Stimulated activated naive CD8-positive, alpha-beta T cell treated with anti-CD3 and anti-CD28 coated beads, Interleukin-15, Interleukin-2, amounts not matched to agents 100 U/mL and 50 U/mL, for 24 hours (primary cell): Measurements from ENCODE around the gene CRB2.
"Not testable (repeated sequence)": the region's sequence is repeated elsewhere in the genome, so short reads cannot be mapped to it uniquely, and the experiment has no call there.

ENCODE experiments used
- ATAC-seq: fragments of 150-1000 bp; cut with Tn5 transposase; one replicate; pipeline ENCODE4 v1.10.0; 2021
- DNase-seq: peaks from one replicate; pipeline ENCODE4 v3.0.0; 2021

Gene CRB2

GRCh38 chr9:123329329-123329955 is 26.6 kb upstream of the CRB2 start:
- ATAC-seq (no peak), DNase-seq (no peak)

DNA sequence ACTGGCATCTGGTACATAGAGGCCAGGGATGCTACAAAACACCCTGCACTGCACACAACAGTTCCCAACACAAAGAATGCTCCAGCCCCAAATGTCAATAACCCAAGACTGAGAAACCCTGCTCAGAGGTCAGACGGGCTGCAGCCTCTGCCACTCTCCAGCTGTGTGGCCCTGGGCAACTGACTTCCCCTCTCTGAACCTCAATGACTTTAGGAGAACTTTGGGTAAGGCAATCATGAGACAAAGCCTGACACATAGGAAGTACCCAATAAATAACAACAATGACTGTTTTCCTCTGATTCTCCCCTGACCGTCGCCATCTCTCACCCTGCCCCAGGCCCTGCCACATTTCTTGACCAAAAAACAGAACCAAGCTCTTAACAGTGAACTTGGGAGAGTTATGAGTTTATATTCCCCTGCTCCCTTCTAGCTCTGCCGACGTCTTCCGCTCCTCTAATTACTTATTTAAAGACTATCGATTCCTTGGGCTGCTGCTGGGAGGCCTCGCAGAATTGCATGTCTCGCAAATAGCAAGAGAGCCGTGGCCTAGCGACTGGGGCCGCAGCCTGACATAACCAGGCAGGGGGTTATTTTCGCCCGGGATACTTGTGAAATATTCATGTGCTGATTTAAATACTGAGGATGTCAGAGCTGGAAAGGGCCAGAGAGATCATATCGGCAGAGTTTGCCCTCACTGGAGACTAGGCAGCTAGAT is 24.5 kb upstream of the CRB2 start:
- ATAC-seq (no peak), DNase-seq (no peak)

- DNase-seq: not testable (repeated sequence)
- peak; percentile 71 for ATAC-seq
Observed at GRCh38 chr9:123333058-123333669, 22.8 kb upstream of the CRB2 start.

DNA sequence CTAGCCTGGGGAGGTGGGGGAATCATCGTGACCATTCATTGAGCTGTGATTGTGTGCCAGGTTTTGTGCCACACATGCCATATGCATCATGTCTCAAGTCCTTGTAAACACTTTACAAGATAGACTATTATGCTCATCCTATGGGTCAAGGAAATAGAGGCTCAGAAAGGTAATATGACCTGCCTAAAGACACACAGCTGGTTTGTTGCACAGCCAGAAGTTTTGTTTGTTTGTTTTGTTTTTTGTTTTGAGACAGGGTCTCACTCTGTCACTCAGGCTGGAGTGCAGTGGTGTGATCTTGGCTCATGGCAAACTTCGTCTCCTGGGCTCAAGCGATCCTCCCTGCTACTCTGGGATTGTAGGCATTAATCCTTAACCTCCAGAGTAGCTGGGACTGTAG is 21.4 kb upstream of the CRB2 start:
- no peak for ATAC-seq

GRCh38 chr9:123335193-123335985 is 20.6 kb upstream of the CRB2 start:
- DNase-seq (no peak), ATAC-seq (no peak)

More for the DNA sequence above, 21.4 kb upstream of the CRB2 start:
- no peak for DNase-seq

GRCh38 chr9:123335986-123336329 is 20.0 kb upstream of the CRB2 start:
- DNase-seq (no peak), ATAC-seq (no peak)

DNA sequence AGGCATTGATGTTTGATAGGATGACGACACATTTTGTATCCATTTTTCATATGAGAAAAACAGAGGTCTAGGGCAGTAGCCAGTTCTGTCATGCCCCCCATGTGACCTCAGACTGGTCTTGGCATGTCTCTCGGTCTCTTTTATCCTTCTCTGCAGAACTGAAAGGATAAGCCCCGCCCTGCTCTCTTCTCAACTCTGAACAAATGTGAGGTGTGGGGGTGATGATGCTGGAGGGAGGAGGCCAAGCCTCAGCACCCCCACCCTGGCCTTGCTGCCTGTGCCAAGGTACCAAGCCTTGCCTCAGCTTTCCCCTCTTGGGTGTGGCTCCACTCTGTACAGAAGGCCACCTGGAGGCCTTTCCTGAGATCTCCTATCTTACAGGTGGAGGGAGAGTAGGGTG is 19.5 kb upstream of the CRB2 start:
- DNase-seq: no peak
- no peak for ATAC-seq

- DNase-seq (no peak), ATAC-seq (no peak)
Observed at GRCh38 chr9:123336959-123337358, 19.0 kb upstream of the CRB2 start.

- ATAC-seq (no peak), DNase-seq (peak; percentile 36)
Observed at GRCh38 chr9:123337971-123338370, 18.0 kb upstream of the CRB2 start.

GRCh38 chr9:123338710-123339665 is 17.0 kb upstream of the CRB2 start:
- DNase-seq: peak; percentile 82
- peak; percentile 79 for ATAC-seq

DNA sequence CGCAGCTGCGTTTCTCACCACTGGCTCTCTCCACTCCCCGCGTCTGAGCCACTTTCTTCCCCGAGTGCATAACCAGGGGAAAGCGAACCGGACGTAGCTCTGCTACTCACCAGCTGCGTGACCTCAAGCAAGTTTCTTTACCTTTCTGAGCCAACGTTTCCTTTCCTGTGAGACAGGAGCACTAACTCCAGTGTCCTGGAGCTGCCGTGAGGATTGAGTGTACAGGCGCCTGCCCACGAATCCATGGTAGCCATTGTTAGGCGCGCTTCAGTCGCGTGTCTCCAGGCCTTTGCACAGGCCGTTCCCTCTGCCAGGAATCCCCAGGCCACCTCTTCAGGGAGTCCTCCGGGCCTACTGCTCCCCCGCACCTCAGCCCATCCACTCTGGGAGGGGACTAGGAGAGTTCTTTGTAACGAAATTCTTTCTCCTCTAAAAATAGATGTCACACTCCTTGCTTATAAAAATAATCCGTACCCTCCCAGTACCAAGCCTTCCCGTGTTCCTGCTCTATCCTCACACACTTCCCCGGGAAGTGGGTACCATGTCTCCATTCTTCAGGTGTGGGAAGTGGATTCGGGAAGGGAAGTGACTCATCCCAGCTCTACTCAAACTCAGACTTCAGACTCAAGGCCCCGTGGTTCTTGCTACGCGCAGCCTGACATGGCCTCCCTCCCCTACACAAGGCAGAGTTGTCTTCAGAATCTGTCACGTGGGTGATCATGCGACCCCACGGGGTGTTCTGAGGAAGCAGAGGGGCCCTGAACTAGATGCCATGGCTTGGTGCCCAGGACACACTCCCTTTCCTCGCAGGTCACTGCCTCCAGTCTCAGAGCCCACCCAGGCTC is 16.1 kb upstream of the CRB2 start:
- peak; percentile 65 for ATAC-seq
- peak; percentile 72 for DNase-seq

DNA sequence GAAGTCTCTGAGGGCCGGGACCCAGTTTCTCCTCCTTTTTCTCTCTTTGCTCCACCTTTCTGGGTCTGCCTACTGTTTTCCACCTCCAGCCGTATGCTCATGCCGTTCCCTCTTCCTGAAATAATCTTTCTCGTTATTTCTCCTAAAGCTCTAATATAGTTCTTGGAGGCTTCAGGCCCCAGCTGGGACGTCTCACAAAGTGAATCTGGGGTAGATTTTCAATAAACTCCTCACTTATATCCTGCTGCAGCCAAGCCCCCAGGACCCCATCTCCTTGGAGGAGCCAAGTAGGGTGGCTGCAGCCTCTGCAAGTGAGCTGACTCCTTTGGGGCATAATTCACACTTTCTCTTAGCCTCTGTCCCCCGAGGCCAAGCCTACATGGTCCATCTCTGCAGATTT is 14.2 kb upstream of the CRB2 start:
- no peak for ATAC-seq

DNA sequence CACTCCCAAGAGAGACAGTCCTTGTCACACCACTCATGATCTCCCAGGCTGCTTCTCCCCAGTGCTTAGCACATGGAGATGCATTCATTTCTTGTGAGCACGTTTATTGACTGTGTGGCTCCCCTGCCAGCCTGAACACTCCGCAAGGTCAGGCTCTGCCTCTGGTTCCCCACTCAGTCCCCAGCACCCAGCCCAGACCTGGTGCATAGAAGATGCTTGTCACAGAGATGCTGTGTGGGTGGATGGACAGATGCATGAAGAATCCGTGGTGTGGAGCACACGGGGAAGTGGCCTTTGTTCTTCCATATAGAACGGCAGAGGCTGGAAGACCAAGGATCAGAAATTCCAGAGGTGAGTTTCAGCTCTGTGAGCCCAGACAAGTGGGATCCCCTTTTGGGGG is 13.8 kb upstream of the CRB2 start:
- no peak for DNase-seq
- no peak for ATAC-seq

More for the DNA sequence above, 14.2 kb upstream of the CRB2 start:
- no peak for DNase-seq

GRCh38 chr9:123343443-123344191 is 12.4 kb upstream of the CRB2 start:
- DNase-seq (no peak), ATAC-seq (no peak)

DNA sequence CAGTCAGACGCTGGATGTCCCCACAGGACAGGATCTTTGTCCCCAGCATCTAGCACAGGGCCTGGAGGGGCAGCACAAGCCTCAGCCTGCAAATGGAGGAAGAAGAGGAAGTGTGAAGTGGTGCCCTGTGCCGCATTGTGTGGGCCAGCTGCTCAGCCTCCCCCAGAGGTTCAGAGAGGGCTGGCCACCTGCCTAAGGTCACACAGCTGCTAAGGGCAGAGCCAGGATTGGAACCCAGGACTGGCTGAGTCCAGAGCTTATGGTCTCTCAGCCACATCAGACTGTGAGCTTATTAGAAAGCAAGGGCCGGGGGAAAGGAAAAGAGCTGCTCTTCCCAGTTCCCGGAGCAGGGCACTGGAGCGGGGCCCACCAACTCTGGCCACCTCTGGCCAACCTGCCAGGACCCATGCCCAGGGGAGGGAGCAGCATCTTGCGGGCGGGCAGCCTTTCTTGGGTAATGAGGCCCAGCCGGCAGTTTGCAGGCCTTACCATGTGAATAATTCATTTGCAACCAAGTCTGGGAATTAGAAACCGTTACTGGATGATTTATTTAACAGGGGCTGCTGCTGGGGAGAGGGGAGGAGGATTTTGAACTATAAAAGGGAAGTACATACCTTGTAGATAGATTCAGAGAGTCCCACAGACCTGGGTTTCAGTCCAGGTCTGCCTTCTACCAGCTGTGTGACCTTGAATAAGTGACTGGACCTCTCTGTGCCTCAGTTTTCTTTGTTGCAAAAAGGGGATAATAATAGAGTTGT is 11.6 kb upstream of the CRB2 start:
- DNase-seq (no peak), ATAC-seq (no peak)

DNA sequence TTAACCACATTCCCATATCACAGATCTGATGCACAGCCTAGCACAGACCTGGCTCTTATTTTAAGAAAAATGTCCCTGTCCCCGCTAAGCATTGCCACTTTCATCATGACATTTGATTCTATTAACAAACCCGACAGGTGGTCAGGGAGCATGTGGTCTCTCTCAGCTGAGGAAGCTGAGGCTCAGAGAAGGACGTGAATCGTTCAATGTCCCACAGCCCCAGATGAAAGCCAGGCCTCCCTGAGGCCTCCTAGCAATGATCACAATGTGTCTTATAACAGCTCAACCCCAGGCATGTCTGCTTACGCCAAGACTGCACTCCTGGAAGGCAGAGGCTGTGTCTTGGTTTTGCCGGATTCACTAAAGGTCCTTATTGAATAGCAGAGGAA is 10.4 kb upstream of the CRB2 start:
- no peak for ATAC-seq
- no peak for DNase-seq

DNA sequence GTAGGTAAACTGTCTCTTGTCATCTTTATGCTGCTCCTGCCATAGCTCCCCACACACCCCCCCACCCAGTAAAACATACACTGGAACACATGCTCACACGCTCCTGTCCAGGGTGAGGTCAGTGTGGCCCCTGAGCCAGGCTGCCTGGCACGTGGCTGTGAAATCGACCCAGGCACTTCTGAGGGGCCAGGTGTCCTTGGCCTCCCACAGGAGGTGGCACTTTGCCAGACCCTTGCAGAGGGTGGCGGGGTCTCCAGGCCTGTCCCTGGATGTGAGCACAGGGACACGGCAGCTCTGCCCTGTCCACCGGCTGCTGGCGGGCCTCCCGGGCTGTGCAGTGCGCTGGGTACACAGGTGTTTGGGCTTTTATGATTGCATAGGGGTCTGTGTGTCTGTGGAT is 10.0 kb upstream of the CRB2 start:
- DNase-seq: no peak
- no peak for ATAC-seq

- ATAC-seq (no peak), DNase-seq (no peak)
Observed at GRCh38 chr9:123346826-123347225, 9.2 kb upstream of the CRB2 start.
